K562 (cell line): Measurements from ENCODE around the gene OR56A3. TPM values are rescaled to one million over a fixed set of nuclear protein-coding genes. Genes with fewer than 3 reads are reported as not detected.

Experiments
- ATAC-seq: fragments of 200-7000 bp; cut with Tn5 transposase; 3 replicates; pipeline ENCODE4 v1.9.1; 2020; ENCODE audit warnings: moderate library complexity
- BruUV-seq: library from RNA; stranded (reverse); fragments of 400-500 nt; replicated peaks from 2 replicates; lab custom pipeline; 2021; lab: Mats Ljungman, UMichigan
- CTCF ChIA-PET: fragments of 300-600 bp; formaldehyde crosslinking; extraction: SDS; loops from one replicate; lab custom pipeline; 2021; ENCODE audit warnings: low intra/inter-chr PET ratio; lab: Yijun Ruan, JAX
- POLR2A ChIA-PET: fragments of 300-600, 350-650 bp; sonication (Branson Sonifier 250); formaldehyde crosslinking; extraction: SDS; loops from one replicate; lab custom pipeline; 2021; ENCODE audit warnings: antibody characterized with exemption, inconsistent platforms; lab: Yijun Ruan, JAX
- DNase-seq, 4 experiments: peaks; one replicate each; pipeline versions ENCODE4 v3.0.0 to v3.0.0-alpha.2; 2011 to 2018; ENCODE audit warnings: low spot score in 3 of 4, mixed read lengths in 3 of 4; ENCODE audit errors: extremely low read depth in 1 of 4
- FAIRE-seq: peaks from 2 replicates; lab custom pipeline; 2011; peaks lifted over from hg19 to GRCh38; lab: Jason Lieb, UNC
- H2AFZ ChIP-seq: 2 replicates; pipeline ENCODE4 v1.6.0; 2011; ENCODE audit warnings: low read depth, low read length, control low read depth, inconsistent platforms
- H3K27ac ChIP-seq: fragments of 200-600 bp; 3 replicates; pipeline ENCODE4 v1.8.0; 2011; ENCODE audit warnings: low read depth, mild to moderate bottlenecking, control low read depth, inconsistent platforms, low read length, moderate library complexity, mixed read lengths; ENCODE audit errors: extremely low read depth
- H3K27me3 ChIP-seq, 2 experiments: fragments of 300-600 bp in 1 of 2; 2 replicates in 1 of 2; 3 replicates in 1 of 2; pipeline versions ENCODE4 v1.6.0 to v1.8.0; 2011; ENCODE audit warnings: inconsistent platforms in 2 of 2, low read length in 2 of 2, mild to moderate bottlenecking in 1 of 2, mixed read lengths in 1 of 2, moderate library complexity in 1 of 2; ENCODE audit not compliant: control insufficient read depth in 2 of 2, insufficient read depth in 2 of 2
- H3K36me3 ChIP-seq: fragments of 300-600 bp; 3 replicates; pipeline ENCODE4 v1.8.0; 2011; ENCODE audit warnings: mild to moderate bottlenecking, low read length, inconsistent platforms; ENCODE audit not compliant: control insufficient read depth, insufficient read depth
- H3K4me1 ChIP-seq, 2 experiments: fragments of 200-600 bp in 1 of 2; replicated peaks in 1 of 2; 2 replicates in 1 of 2; 3 replicates in 1 of 2; pipeline versions ENCODE4 v1.5.1 to v1.8.0; 2011; ENCODE audit warnings: inconsistent platforms in 2 of 2, low read length in 2 of 2, mild to moderate bottlenecking in 1 of 2, mixed read lengths in 1 of 2, moderate library complexity in 1 of 2; ENCODE audit not compliant: control insufficient read depth in 2 of 2, insufficient read depth in 2 of 2
- H3K4me2 ChIP-seq: 2 replicates; pipeline ENCODE4 v1.6.1; 2011; ENCODE audit warnings: low read length, control low read depth, inconsistent platforms, mixed read lengths; ENCODE audit not compliant: insufficient read depth
- H3K4me3 ChIP-seq: fragments of 200-600 bp; sonication (generic), shearing (Covaris generic); 2 replicates; pipeline ENCODE4 v1.5.1; 2016; ENCODE audit warnings: control low read depth, inconsistent platforms
- H3K79me2 ChIP-seq: fragments of 200-600 bp; 3 replicates; pipeline ENCODE4 v1.8.0; 2011; ENCODE audit warnings: low read length, inconsistent platforms; ENCODE audit not compliant: control insufficient read depth, insufficient read depth
- H3K9ac ChIP-seq, 2 experiments: 2 replicates each; pipeline versions ENCODE4 v1.6.0 to v1.6.1; 2011; ENCODE audit warnings: low read depth in 2 of 2, low read length in 2 of 2, control low read depth in 1 of 2, inconsistent platforms in 1 of 2, mild to moderate bottlenecking in 1 of 2, mixed read lengths in 1 of 2; ENCODE audit not compliant: insufficient read depth in 1 of 2
- H3K9me1 ChIP-seq: one replicate; pipeline ENCODE4 v1.6.0; 2011; ENCODE audit warnings: inconsistent platforms, mild to moderate bottlenecking, low read length, moderate library complexity; ENCODE audit not compliant: control insufficient read depth, insufficient read depth
- H3K9me3 ChIP-seq: replicated peaks from 2 replicates; pipeline ENCODE4 v1.5.1; 2011; ENCODE audit warnings: low read depth, low read length, inconsistent platforms; ENCODE audit not compliant: control insufficient read depth, insufficient read depth
- H4K20me1 ChIP-seq: replicated peaks from 2 replicates; pipeline ENCODE4 v1.6.1; 2011; ENCODE audit warnings: low read length, inconsistent platforms, mixed read lengths; ENCODE audit not compliant: control insufficient read depth, insufficient read depth
- COPS2 ChIP-seq: fragments of 450-650 bp; conservative IDR thresholded peaks from 2 replicates; pipeline ENCODE4 v1.6.1; 2016; ENCODE audit warnings: mild to moderate bottlenecking, moderate library complexity
- NFATC3 ChIP-seq: fragments of 450-650 bp; IDR thresholded peaks from 2 replicates; pipeline ENCODE4 v1.6.1; 2017; ENCODE audit warnings: mild to moderate bottlenecking
- NR2C1 ChIP-seq, 2 experiments: fragments of 450-650 bp; IDR thresholded peaks; 2 replicates each; pipeline ENCODE4 v1.6.1; 2017; ENCODE audit warnings: mild to moderate bottlenecking in 2 of 2, antibody characterized with exemption in 1 of 2, inconsistent platforms in 1 of 2, missing compliant biosample characterization in 1 of 2, missing genetic modification characterization in 1 of 2
- POLR2A ChIP-seq: fragments of 450-650 bp; conservative IDR thresholded peaks from 2 replicates; pipeline ENCODE4 v1.6.1; 2016
- POLR2H ChIP-seq: IDR thresholded peaks from 2 replicates; pipeline ENCODE4 v1.6.1; 2016; ENCODE audit warnings: missing genetic modification characterization, low read depth, mild to moderate bottlenecking, control low read depth, missing compliant biosample characterization, moderate library complexity
- RFX1 ChIP-seq: fragments of 450-650 bp; IDR thresholded peaks from 2 replicates; pipeline ENCODE4 v1.6.1; 2016; ENCODE audit warnings: mild to moderate bottlenecking, moderate library complexity
- SIX5 ChIP-seq, 2 experiments: IDR thresholded peaks; 2 replicates each; pipeline ENCODE4 v1.6.1; 2011; ENCODE audit warnings: low read length in 2 of 2, borderline replicate concordance in 1 of 2, low read depth in 1 of 2, mild to moderate bottlenecking in 1 of 2, moderate library complexity in 1 of 2; ENCODE audit not compliant: insufficient read depth in 1 of 2
- SNIP1 ChIP-seq: fragments of 450-650 bp; IDR thresholded peaks from 2 replicates; pipeline ENCODE4 v1.7.1; 2017; ENCODE audit warnings: low read depth, mild to moderate bottlenecking
- ZBTB7A ChIP-seq: IDR thresholded peaks from 2 replicates; pipeline ENCODE4 v1.6.1; 2011; ENCODE audit warnings: low read depth, mild to moderate bottlenecking, low read length, moderate library complexity, borderline replicate concordance; ENCODE audit not compliant: control insufficient read depth
- WGBS: fragments of 100-300 bp; shearing (Covaris generic); methylation state at CpG from one replicate; pipeline ENCODE4 v1.1.6; 2016; ENCODE audit warnings: low coverage, mixed read lengths; ENCODE audit not compliant: insufficient coverage; ENCODE audit errors: missing lambda C conversion rate; 5-methylcytosine and 5-hydroxymethylcytosine counted together
- in situ Hi-C: fragments of 300-500 bp; cut with MboI; formaldehyde crosslinking; loops from 4 replicates; pipeline ENCODE4 v1.15.0; 2018; ENCODE audit warnings: inconsistent platforms, mixed read lengths
- intact Hi-C: fragments of 100-400 bp; cut with micrococcal nuclease; formaldehyde crosslinking; loops from 2 replicates; pipeline ENCODE4 v1.14.2; 2022
- polyA plus RNA-seq, 8 experiments: library from polyadenylated mRNA; depleted of rRNA in 4 of 8; stranded (reverse) in 5 of 8; unstranded in 3 of 8; fragments of >200 nt; fragmentation: Nextera tagmentation in 2 of 8; fragmentation: Illumina TruSeq in 1 of 8; extraction: Ambion mirVana in 2 of 8; extraction: Trizol in 1 of 8; gene quantifications; 2 replicates each; pipeline versions ENCODE4 v1.2.1 to v1.2.3, GENCODE V29; 2011 to 2014; ENCODE audit warnings: inconsistent platforms in 1 of 8, missing spikeins in 1 of 8
- total RNA-seq, 7 experiments: library from RNA; depleted of rRNA in 6 of 7; stranded (reverse); fragments of >200 nt in 6 of 7; fragmentation: Illumina TruSeq in 2 of 7; extraction: Trizol in 2 of 7; gene quantifications; 2 replicates each; pipeline versions ENCODE4 v1.2.1 to v1.2.3, GENCODE V29; 2011 to 2021; ENCODE audit warnings: low replicate concordance in 1 of 7

OR56A3 gene
- total and polyA plus RNA-seq, 9 of the 15 experiments (the other 6 are each of a cell fraction or from before 2014, with no cell fraction given): not detected

DNA sequence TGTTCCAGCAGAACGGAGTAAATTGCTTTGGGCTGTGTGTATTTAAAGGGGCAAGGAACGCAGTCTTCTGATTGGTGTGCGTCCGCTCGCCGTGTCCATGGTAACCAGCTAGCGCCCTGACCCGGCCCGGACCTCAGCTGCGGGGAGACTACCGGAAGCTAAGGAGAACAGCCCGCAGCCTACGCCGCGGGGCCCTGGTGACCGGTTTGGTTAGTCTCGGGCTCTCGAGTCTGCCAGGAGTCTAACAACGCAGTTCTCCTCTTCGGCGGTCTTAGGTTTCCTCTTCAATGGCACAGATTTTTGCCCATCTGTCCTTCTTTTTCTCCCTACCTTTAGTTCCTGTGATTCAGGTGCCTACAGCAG lies 3.5 kb upstream of the OR56A3 start:
- BruUV-seq: no TSS peak
- H3K27me3 ChIP-seq: peaks cover under 1 to 42% of the 10 kb centered on the region in 2 experiments
- H3K4me3 ChIP-seq: no peak overlapping the region
- in situ Hi-C loops: no loop called here
- H3K79me2 ChIP-seq: no peaks in the 10 kb centered on the region
- no peaks in the 10 kb centered on the region for H3K9me1 ChIP-seq
- H2AFZ ChIP-seq: no peak overlapping the region
- ATAC-seq: no peak
- intact Hi-C loops: no loop called here
- POLR2A ChIA-PET: interaction anchor here (0.6 kb wide), 1 partner anchor 489 kb away, joined by 3 read pairs; no protein-coding TSS in a partner anchor
- CTCF ChIA-PET: interaction anchor here (0.6 kb wide), 1 partner anchor 12 kb away, joined by 3 read pairs; no protein-coding TSS in a partner anchor
- no peak overlapping the region for H3K27ac ChIP-seq
- 16% methylated on average over 18 of the region's 21 CpGs for WGBS
- DNase-seq: no peak
- H3K4me1 ChIP-seq: peaks cover 0 to 3% of the 10 kb centered on the region in 2 experiments; a peak in 1 of 5 replicates
- H3K9ac ChIP-seq: no peak overlapping the region
- no peak for FAIRE-seq
- no peaks in the 10 kb centered on the region for H4K20me1 ChIP-seq
- H3K9me3 ChIP-seq: no peaks in the 10 kb centered on the region
- no peaks in the 10 kb centered on the region for H3K36me3 ChIP-seq
- H3K4me2 ChIP-seq: no peak overlapping the region
- TF ChIP-seq RFX1 (peak; percentile 37), POLR2H (tag) (no peak)

DNA sequence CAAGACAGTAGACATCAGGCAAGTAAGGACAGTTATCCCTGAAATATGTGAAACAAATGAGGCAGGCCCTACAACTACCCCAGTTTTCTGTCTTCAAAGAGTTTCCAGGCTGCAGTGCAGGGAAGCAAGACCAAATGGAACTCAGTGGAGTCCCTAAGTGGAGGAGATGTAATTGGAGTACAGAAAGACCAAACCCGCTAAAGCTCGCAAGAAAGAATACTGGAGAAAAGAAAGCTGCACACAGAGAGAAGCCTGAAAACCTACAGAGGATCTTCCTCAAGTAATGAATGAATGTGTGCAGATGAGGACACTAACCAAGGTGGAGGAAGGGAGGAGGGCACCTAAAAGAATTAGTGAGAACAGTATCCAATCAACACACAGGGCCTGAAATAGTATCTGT lies 1.3 kb upstream of the OR56A3 start:
- H3K36me3 ChIP-seq: no peaks in the 10 kb centered on the region
- ChIA-PET POLR2A (interaction anchor here (0.6 kb wide), 1 partner anchor 96 kb away, joined by 3 read pairs; no protein-coding TSS in a partner anchor), CTCF (no interaction called here)
- no peaks in the 10 kb centered on the region for H3K9me3 ChIP-seq
- TF ChIP-seq NR2C1 (IDR thresholded peaks at IDR 0.05): no peak
- TF ChIP-seq NR2C1 (tag; IDR thresholded peaks at IDR 0.05): no peak
- TF ChIP-seq ZBTB7A: no peak
- peak; percentile 65; the same call in 1 of the 2 replicates for TF ChIP-seq NFATC3
- TF ChIP-seq COPS2: no peak
- peak; percentile 72; the same call in 1 of the 2 replicates for TF ChIP-seq SNIP1
- no peak for TF ChIP-seq POLR2A
- no peak for TF ChIP-seq SIX5 (IDR thresholded peaks at IDR 0.05; ENCODE audit: borderline replicate concordance in 1 of 2, insufficient read depth in 1 of 2, low read depth in 1 of 2, low read length in 2 of 2)
- H3K4me2 ChIP-seq: no peak overlapping the region
- no peak overlapping the region for H3K27ac ChIP-seq
- H3K9ac ChIP-seq: no peak overlapping the region
- BruUV-seq: no TSS peak
- peaks cover 0 to 3% of the 10 kb centered on the region in 2 experiments; a peak in 1 of 5 replicates for H3K4me1 ChIP-seq
- WGBS: 0% methylated on average over 2 of the region's 2 CpGs
- H3K9me1 ChIP-seq: no peaks in the 10 kb centered on the region
- H2AFZ ChIP-seq: no peak overlapping the region
- H3K4me3 ChIP-seq: no peak overlapping the region
- no peak for FAIRE-seq
- H4K20me1 ChIP-seq: no peaks in the 10 kb centered on the region
- in situ Hi-C loops: no loop called here
- no peaks in the 10 kb centered on the region for H3K79me2 ChIP-seq
- ATAC-seq: no peak
- no peak for DNase-seq
- intact Hi-C loops: no loop called here
- peaks cover 0 to 34% of the 10 kb centered on the region in 2 experiments; a peak in 4 of 5 replicates for H3K27me3 ChIP-seq
